ENCODE data around the gene SLC2A13. TPM values are rescaled to one million over a fixed set of nuclear protein-coding genes. Genes with fewer than 3 reads are reported as not detected.

Gene SLC2A13
- total and polyA plus RNA-seq, 2 donors (not counting 3 experiments of a cell fraction or from before 2014, with no cell fraction given) = 1.2 to 4.9 TPM

GRCh38 chr12:39972119-39972518, 133.8 kb downstream of the SLC2A13 start:
- FAIRE-seq = no peak
- Histone ChIP-seq H3K9me1 (replicated peaks; ENCODE audit: control insufficient read depth, extremely low read depth, insufficient read depth, low read length) (no peaks in the 10 kb centered on the region), H3K27ac (ENCODE audit: insufficient read depth, low read depth, low read length) (no peak overlapping the region), H4K20me1 (replicated peaks; ENCODE audit: control insufficient read depth, extremely low read depth, insufficient read depth, low read length) (no peaks in the 10 kb centered on the region), H3K79me2 (ENCODE audit: control insufficient read depth, insufficient read depth, low read length) (no peaks in the 10 kb centered on the region), H3K9ac (replicated peaks; ENCODE audit: extremely low read depth, insufficient read depth, low read length) (no peak overlapping the region), H3K27me3 (ENCODE audit: control insufficient read depth in 2 of 2, insufficient read depth in 2 of 2, low read length in 2 of 2) (no peaks in the 10 kb centered on the region), H3K4me3 (replicated peaks in 1 of 3; ENCODE audit: insufficient read depth in 1 of 3, low read depth in 1 of 3, low read length in 3 of 3) (no peak overlapping the region), H3K4me1 (ENCODE audit: control insufficient read depth, extremely low read depth, insufficient read depth, low read length) (no peaks in the 10 kb centered on the region), H2AFZ (ENCODE audit: low read depth, low read length) (no peak overlapping the region), H3K36me3 (ENCODE audit: control insufficient read depth in 2 of 2, extremely low read depth in 1 of 2, insufficient read depth in 2 of 2, low read length in 2 of 2) (no peaks in the 10 kb centered on the region), H3K9me3 (replicated peaks; ENCODE audit: control insufficient read depth, insufficient read depth, low read length) (no peaks in the 10 kb centered on the region), H3K4me2 (ENCODE audit: insufficient read depth, low read length) (no peak overlapping the region)
- POLR2A ChIA-PET = no interaction called here
- TF ChIP-seq, protein P1, sequence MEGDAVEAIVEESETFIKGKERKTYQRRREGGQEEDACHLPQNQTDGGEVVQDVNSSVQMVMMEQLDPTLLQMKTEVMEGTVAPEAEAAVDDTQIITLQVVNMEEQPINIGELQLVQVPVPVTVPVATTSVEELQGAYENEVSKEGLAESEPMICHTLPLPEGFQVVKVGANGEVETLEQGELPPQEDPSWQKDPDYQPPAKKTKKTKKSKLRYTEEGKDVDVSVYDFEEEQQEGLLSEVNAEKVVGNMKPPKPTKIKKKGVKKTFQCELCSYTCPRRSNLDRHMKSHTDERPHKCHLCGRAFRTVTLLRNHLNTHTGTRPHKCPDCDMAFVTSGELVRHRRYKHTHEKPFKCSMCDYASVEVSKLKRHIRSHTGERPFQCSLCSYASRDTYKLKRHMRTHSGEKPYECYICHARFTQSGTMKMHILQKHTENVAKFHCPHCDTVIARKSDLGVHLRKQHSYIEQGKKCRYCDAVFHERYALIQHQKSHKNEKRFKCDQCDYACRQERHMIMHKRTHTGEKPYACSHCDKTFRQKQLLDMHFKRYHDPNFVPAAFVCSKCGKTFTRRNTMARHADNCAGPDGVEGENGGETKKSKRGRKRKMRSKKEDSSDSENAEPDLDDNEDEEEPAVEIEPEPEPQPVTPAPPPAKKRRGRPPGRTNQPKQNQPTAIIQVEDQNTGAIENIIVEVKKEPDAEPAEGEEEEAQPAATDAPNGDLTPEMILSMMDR (IDR thresholded peaks at IDR 0.05; ENCODE audit: extremely low read depth in 1 of 2, insufficient read depth in 1 of 2, low read depth in 1 of 2, low read length in 2 of 2) = no peak
- TF ChIP-seq POLR2AphosphoS5 (IDR thresholded peaks at IDR 0.05; ENCODE audit: insufficient read depth, low read depth, low read length) (no peak), POLR2A (IDR thresholded peaks at IDR 0.05; ENCODE audit: low read depth, low read length) (no peak)
- intact Hi-C loops (cut with micrococcal nuclease) = no loop called here
- dilution Hi-C loops (cut with MboI; ENCODE audit: extremely low pct_ligation_motif_present, low sequenced_read_pairs) = no loop called here
- no peak for DNase-seq (ENCODE audit: low read depth, low spot score)
- BruUV-seq (replicated peaks) = no TSS peak
- CTCF ChIA-PET = no interaction called here

GRCh38 chr12:39971348-39971747, 134.5 kb downstream of the SLC2A13 start:
- H3K36me3 ChIP-seq (ENCODE audit: control insufficient read depth in 2 of 2, extremely low read depth in 1 of 2, insufficient read depth in 2 of 2, low read length in 2 of 2) = no peaks in the 10 kb centered on the region
- H3K4me1 ChIP-seq (ENCODE audit: control insufficient read depth, extremely low read depth, insufficient read depth, low read length) = no peaks in the 10 kb centered on the region
- TF ChIP-seq GATA2 (IDR thresholded peaks at IDR 0.05; ENCODE audit: insufficient read depth, insufficient read length, low read depth, low read length) (no peak), EZH2 (IDR thresholded peaks at IDR 0.05; ENCODE audit: borderline replicate concordance, low read depth, low read length, severe bottlenecking) (no peak), FOS (IDR thresholded peaks at IDR 0.05; ENCODE audit: borderline replicate concordance, insufficient read depth, low read length) (no peak), JUN (IDR thresholded peaks at IDR 0.05; ENCODE audit: borderline replicate concordance, insufficient read depth, insufficient read length, low read depth) (no peak), MYC (IDR thresholded peaks at IDR 0.05; ENCODE audit: low read depth, low read length) (no peak), POLR2A (IDR thresholded peaks at IDR 0.05; ENCODE audit: low read depth, low read length) (no peak), POLR2AphosphoS5 (IDR thresholded peaks at IDR 0.05; ENCODE audit: insufficient read depth, low read depth, low read length) (no peak), MAX (IDR thresholded peaks at IDR 0.05; ENCODE audit: insufficient read depth, insufficient read length) (no peak)
- TF ChIP-seq, protein P1 (IDR thresholded peaks at IDR 0.05; ENCODE audit: extremely low read depth in 1 of 2, insufficient read depth in 1 of 2, low read depth in 1 of 2, low read length in 2 of 2) = no peak
- no peak overlapping the region for H3K4me3 ChIP-seq (replicated peaks in 1 of 3; ENCODE audit: insufficient read depth in 1 of 3, low read depth in 1 of 3, low read length in 3 of 3)
- H3K27ac ChIP-seq (ENCODE audit: insufficient read depth, low read depth, low read length) = no peak overlapping the region
- H3K4me2 ChIP-seq (ENCODE audit: insufficient read depth, low read length) = no peak overlapping the region
- ChIA-PET CTCF (no interaction called here), POLR2A (no interaction called here)
- intact Hi-C loops (cut with micrococcal nuclease) = no loop called here
- H4K20me1 ChIP-seq (replicated peaks; ENCODE audit: control insufficient read depth, extremely low read depth, insufficient read depth, low read length) = no peaks in the 10 kb centered on the region
- dilution Hi-C loops (cut with MboI; ENCODE audit: extremely low pct_ligation_motif_present, low sequenced_read_pairs) = no loop called here
- BruUV-seq (replicated peaks) = no TSS peak
- no peaks in the 10 kb centered on the region for H3K79me2 ChIP-seq (ENCODE audit: control insufficient read depth, insufficient read depth, low read length)
- no peak for FAIRE-seq
- H3K9me1 ChIP-seq (replicated peaks; ENCODE audit: control insufficient read depth, extremely low read depth, insufficient read depth, low read length) = no peaks in the 10 kb centered on the region
- no peak for DNase-seq (ENCODE audit: low read depth, low spot score)
- no peak overlapping the region for H3K9ac ChIP-seq (replicated peaks; ENCODE audit: extremely low read depth, insufficient read depth, low read length)
- no peak overlapping the region for H2AFZ ChIP-seq (ENCODE audit: low read depth, low read length)
- H3K9me3 ChIP-seq (replicated peaks; ENCODE audit: control insufficient read depth, insufficient read depth, low read length) = no peaks in the 10 kb centered on the region
- H3K27me3 ChIP-seq (ENCODE audit: control insufficient read depth in 2 of 2, insufficient read depth in 2 of 2, low read length in 2 of 2) = no peaks in the 10 kb centered on the region
